ENCODE results near the gene FHL1. TPM values are rescaled to one million over a fixed set of nuclear protein-coding genes. Genes with fewer than 3 reads are reported as not detected.
A peak's percentile ranks its signal among the peaks of the same experiment; 100 is the strongest.

FHL1 gene
- total RNA-seq, 4 donors from 2014 or later = 2,023 to 8,069 (median 7,102) TPM

DNA sequence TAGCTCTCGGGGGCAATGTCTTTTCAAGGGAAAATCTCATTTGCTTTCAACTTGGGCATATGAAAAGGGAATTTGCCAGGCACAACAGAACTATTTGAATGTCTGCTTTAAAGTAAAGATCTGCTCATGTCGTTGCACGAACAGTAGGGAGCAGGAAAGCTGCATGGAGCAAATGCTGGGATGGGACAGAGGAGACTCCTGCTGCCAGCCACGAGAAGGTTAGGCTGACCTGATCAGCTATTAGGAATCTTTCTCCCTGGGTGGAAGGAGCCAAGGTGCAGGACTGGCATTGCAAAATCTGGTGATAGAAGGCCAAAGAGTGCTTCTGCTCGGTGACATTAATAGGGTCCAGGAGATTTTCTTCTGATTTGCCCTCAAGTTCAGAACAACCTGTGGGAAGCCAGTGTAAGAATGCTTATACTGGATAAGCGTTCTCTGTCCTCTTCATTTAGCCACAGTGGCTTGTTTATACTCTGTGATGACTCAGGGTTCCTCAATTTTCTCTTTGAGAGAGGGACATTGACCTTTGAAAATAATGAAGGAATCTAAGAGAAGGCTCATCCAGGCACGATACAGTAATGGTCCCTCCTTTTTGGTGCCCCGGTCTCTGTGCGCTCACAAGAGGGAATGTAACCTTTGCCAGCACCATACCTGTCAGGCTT is 22.9 kb downstream of the FHL1 start:
- H3K27me3 ChIP-seq = no peaks in the 10 kb centered on the region
- peak overlapping the region; percentile 78 to 92 (median 84) for H3K27ac ChIP-seq
- DNase-seq (peak in 1 of 2 donors; percentile 70), ATAC-seq (peak; percentile 79 to 88)
- H3K4me1 ChIP-seq = peaks cover 17 to 37% of the 10 kb centered on the region in 2 donors
- peak overlapping the region in 2 of 4 donors; percentile 18 to 26 for H3K4me3 ChIP-seq
- no peaks in the 10 kb centered on the region for H3K36me3 ChIP-seq
- TF ChIP-seq, protein P1, sequence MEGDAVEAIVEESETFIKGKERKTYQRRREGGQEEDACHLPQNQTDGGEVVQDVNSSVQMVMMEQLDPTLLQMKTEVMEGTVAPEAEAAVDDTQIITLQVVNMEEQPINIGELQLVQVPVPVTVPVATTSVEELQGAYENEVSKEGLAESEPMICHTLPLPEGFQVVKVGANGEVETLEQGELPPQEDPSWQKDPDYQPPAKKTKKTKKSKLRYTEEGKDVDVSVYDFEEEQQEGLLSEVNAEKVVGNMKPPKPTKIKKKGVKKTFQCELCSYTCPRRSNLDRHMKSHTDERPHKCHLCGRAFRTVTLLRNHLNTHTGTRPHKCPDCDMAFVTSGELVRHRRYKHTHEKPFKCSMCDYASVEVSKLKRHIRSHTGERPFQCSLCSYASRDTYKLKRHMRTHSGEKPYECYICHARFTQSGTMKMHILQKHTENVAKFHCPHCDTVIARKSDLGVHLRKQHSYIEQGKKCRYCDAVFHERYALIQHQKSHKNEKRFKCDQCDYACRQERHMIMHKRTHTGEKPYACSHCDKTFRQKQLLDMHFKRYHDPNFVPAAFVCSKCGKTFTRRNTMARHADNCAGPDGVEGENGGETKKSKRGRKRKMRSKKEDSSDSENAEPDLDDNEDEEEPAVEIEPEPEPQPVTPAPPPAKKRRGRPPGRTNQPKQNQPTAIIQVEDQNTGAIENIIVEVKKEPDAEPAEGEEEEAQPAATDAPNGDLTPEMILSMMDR (IDR thresholded peaks at IDR 0.05 in 4 of 5, conservative IDR thresholded peaks at IDR 0.05 in 1 of 5) = peak; percentile 33 to 74 (median 64)
- no peak for TF ChIP-seq POLR2A (IDR thresholded peaks at IDR 0.05)
- in situ Hi-C loops (cut with MboI; ENCODE audit: low sequenced_read_pairs in 4 of 4) = loop anchor here in 2 of 4 donors (5.0 to 25.0 kb wide), 3 partner anchors 37 to 133 kb away; partner anchors contain the start of gene MAP7D3 (in 1 of the 2)
- intact Hi-C loops (cut with DNase I; ENCODE audit: low total_unique reads) = loop anchor here (1.0 kb wide), 2 partner anchors 30 to 39 kb away; no protein-coding TSS in a partner anchor
- H3K9me3 ChIP-seq = no peaks in the 10 kb centered on the region

DNA sequence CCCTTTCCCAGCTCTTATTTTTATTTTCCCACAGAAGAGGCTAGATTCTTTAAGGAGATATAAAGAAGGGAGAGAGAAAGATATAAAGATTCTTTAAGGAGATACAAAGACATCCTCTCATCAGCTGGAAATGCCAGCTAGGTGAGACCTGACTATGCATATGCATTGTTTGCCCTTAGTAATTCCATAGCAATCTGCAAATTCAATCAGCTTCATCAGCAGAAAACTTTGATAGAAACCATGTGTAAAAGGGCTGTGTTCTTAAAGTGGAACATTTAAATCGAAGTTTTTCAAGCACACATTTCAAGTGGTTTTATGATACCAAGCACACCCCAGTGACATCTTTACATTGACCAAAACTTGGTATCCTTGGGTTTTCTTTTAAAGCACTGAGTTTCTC is 24.1 kb downstream of the FHL1 start:
- H3K4me1 ChIP-seq = peaks cover 28 to 47% of the 10 kb centered on the region in 2 donors
- H3K9me3 ChIP-seq = no peaks in the 10 kb centered on the region
- DNase-seq (no peak), ATAC-seq (no peak)
- intact Hi-C loops (cut with DNase I; ENCODE audit: low total_unique reads) (no loop called here), in situ Hi-C loops (cut with MboI; ENCODE audit: low sequenced_read_pairs in 4 of 4) (loop anchor here in 2 of 4 donors (5.0 to 25.0 kb wide), 3 partner anchors 36 to 134 kb away; partner anchors contain the start of gene MAP7D3 (in 1 of the 2))
- H3K27ac ChIP-seq = peak overlapping the region; percentile 78 to 92 (median 84)
- TF ChIP-seq, protein P1 (IDR thresholded peaks at IDR 0.05 in 4 of 5, conservative IDR thresholded peaks at IDR 0.05 in 1 of 5) = no peak
- no peak for TF ChIP-seq POLR2A (IDR thresholded peaks at IDR 0.05)
- H3K4me3 ChIP-seq = peak overlapping the region in 1 of 4 donors; percentile 26
- no peaks in the 10 kb centered on the region for H3K27me3 ChIP-seq
- no peaks in the 10 kb centered on the region for H3K36me3 ChIP-seq

DNA sequence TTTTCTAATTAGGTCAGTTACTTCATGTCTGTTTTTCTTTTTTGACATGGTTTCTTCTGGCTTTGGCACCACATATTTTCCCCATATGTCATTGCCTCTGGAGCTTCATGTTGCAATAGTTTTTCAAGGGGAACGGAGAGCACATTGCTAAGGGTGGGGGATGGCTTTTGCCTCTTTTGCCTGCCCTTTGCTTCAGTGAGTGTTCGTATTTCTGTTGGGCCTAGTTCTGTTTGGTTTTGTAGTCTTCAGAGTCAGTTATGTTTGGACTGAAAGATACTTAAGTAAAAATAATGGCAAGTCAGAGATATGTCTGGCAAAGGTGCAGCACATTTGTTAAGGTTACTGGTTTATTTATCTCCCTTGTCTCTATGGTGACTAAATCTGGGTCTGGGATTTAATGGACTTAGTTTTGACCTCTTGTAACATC is 29.1 kb downstream of the FHL1 start:
- peak overlapping the region; percentile 84 to 92 (median 84) for H3K27ac ChIP-seq
- intact Hi-C loops (cut with DNase I; ENCODE audit: low total_unique reads) = no loop called here
- peaks cover 36 to 60% of the 10 kb centered on the region in 2 donors for H3K4me1 ChIP-seq
- peak; percentile 82 to 86 for ATAC-seq
- H3K9me3 ChIP-seq = no peaks in the 10 kb centered on the region
- TF ChIP-seq, protein P1 (IDR thresholded peaks at IDR 0.05 in 4 of 5, conservative IDR thresholded peaks at IDR 0.05 in 1 of 5) = no peak
- no peak for TF ChIP-seq POLR2A (IDR thresholded peaks at IDR 0.05)
- peak in 1 of 2 donors; percentile 39 for DNase-seq
- no peaks in the 10 kb centered on the region for H3K36me3 ChIP-seq
- H3K27me3 ChIP-seq = no peaks in the 10 kb centered on the region
- in situ Hi-C loops (cut with MboI; ENCODE audit: low sequenced_read_pairs in 4 of 4) = no loop called here
- peak overlapping the region in 1 of 4 donors; percentile 14 for H3K4me3 ChIP-seq

DNA sequence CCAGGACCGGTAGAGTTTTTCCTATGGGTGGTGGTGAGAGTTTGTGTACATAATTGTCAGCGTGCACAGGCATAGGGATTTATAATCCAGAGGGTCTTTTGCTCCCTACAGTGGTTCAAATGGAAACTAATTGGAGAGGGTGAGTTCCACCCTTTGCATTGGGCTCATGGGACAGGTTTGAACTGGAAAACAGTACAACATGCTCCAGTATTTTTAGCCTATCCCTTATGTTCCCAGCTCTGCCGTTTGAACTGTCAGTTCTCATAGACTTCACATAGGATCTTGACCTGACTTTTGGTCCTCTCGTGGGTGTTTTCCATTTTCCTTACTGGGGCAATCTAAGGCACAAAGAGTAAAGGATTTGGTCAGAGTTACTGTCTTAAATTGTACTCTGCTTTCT is 31.8 kb downstream of the FHL1 start:
- peaks cover 53 to 81% of the 10 kb centered on the region in 2 donors for H3K4me1 ChIP-seq
- intact Hi-C loops (cut with DNase I; ENCODE audit: low total_unique reads) (no loop called here), in situ Hi-C loops (cut with MboI; ENCODE audit: low sequenced_read_pairs in 4 of 4) (no loop called here)
- no peak overlapping the region for H3K4me3 ChIP-seq
- no peaks in the 10 kb centered on the region for H3K36me3 ChIP-seq
- ATAC-seq (peak in 1 of 2 donors; percentile 17), DNase-seq (no peak)
- no peak for TF ChIP-seq POLR2A (IDR thresholded peaks at IDR 0.05)
- TF ChIP-seq, protein P1 (IDR thresholded peaks at IDR 0.05 in 4 of 5, conservative IDR thresholded peaks at IDR 0.05 in 1 of 5) = no peak
- H3K9me3 ChIP-seq = no peaks in the 10 kb centered on the region
- H3K27ac ChIP-seq = peak overlapping the region; percentile 84 to 92 (median 84)
- no peaks in the 10 kb centered on the region for H3K27me3 ChIP-seq

Measured in gastrocnemius medialis (tissue), 4 donors.